GM12872 (cell line): ENCODE data around the gene NUMB.

Experiments used
- TF ChIP-seq, protein P1 (sequence below): IDR thresholded peaks from 3 replicates; pipeline ENCODE4 v1.5.1; 2011; ENCODE audit warnings: low read depth, mild to moderate bottlenecking, low read length, moderate library complexity; ENCODE audit not compliant: insufficient read depth

The NUMB gene

DNA sequence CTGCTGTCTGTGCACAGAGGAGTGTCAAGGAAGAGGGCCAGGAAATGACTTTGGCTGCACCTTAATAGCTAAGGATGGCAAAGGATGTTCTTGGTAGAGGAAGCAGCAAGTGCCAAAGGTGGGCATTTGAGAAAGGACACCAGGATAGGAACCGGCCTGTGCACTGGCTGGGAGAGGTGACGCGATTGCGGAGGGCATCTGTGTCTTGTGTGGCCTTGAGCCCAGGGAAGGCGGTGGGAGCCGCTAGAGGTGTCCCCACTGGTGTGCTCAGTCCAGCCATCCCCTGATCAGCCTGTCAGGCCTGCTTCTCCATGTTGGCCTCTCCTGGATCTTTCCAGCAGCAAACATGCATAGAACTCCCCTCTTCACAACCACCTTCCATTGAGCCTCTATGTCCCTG is 190.9 kb downstream of the NUMB start:
- TF ChIP-seq, protein P1, sequence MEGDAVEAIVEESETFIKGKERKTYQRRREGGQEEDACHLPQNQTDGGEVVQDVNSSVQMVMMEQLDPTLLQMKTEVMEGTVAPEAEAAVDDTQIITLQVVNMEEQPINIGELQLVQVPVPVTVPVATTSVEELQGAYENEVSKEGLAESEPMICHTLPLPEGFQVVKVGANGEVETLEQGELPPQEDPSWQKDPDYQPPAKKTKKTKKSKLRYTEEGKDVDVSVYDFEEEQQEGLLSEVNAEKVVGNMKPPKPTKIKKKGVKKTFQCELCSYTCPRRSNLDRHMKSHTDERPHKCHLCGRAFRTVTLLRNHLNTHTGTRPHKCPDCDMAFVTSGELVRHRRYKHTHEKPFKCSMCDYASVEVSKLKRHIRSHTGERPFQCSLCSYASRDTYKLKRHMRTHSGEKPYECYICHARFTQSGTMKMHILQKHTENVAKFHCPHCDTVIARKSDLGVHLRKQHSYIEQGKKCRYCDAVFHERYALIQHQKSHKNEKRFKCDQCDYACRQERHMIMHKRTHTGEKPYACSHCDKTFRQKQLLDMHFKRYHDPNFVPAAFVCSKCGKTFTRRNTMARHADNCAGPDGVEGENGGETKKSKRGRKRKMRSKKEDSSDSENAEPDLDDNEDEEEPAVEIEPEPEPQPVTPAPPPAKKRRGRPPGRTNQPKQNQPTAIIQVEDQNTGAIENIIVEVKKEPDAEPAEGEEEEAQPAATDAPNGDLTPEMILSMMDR = no peak

DNA sequence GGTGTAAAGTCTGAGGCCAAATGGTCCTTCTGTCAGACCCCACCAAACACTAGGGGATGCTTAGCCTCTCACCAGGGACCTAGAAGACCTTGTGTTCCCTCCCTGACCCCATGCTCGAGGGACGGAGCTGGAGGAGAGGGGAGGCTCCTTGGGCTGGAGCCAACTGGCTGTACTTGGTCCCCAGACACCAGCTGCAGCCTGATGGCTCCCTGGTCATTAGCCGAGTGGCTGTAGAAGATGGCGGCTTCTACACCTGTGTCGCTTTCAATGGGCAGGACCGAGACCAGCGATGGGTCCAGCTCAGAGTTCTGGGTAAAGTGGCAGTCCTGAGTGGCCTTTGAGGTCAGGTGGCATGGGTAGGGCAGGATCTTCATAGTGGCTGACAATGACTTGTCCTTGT is 192.0 kb downstream of the NUMB start:
- TF ChIP-seq, protein P1 = no peak

DNA sequence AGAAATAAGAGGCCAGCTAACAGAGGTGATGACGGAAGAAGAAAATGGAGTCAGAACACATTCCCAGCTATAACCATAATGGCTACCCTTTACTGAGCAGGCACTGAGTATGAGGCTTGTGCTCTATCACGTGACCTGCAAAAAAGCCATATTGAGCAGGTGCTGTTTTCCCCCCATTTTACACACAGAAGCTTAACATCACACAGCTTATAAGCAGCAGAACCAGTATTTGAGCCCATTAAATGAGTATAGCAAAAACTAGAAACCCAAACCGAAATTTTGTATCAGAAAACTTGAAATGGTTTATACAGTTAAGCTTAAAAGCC is 192.7 kb downstream of the NUMB start:
- TF ChIP-seq, protein P1 = no peak

DNA sequence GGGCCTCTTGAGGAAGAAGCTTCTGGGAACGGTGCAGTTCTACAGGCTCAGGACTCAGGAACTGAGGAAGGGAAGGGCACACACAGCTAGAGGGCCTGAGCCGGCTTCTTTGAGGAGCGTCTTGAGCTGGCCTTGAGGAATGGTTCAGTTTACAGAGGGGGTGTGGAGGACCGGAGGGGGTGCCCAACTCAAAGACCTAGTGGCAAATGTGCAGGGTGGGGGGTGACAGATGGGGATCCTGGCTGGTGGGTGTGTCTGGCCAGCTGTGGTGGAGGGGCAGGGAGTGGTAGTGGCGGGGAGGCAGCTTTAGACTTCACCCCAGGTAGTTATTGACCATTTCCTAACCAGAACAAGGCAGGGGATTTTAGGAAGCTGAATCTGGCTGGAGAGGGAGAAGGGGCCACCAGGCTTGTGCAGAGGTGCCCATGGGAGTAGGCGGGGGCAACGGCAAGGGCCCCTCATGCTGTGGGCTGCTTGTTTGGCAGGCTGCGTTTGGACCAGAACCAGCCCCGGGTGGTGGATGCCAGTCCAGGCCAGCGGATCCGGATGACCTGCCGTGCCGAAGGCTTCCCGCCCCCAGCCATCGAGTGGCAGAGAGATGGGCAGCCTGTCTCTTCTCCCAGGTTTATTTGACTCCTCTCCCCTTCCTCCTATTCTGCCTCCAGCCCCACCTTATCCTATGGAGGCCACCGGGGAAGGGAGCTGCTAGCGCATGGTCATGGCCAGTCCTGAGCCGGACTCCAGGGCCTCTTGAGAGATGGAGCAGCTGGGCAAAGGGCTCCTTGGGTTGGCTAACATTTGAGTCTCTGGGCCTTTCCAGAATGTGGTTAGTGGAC is 193.2 kb downstream of the NUMB start:
- TF ChIP-seq, protein P1 = no peak

DNA sequence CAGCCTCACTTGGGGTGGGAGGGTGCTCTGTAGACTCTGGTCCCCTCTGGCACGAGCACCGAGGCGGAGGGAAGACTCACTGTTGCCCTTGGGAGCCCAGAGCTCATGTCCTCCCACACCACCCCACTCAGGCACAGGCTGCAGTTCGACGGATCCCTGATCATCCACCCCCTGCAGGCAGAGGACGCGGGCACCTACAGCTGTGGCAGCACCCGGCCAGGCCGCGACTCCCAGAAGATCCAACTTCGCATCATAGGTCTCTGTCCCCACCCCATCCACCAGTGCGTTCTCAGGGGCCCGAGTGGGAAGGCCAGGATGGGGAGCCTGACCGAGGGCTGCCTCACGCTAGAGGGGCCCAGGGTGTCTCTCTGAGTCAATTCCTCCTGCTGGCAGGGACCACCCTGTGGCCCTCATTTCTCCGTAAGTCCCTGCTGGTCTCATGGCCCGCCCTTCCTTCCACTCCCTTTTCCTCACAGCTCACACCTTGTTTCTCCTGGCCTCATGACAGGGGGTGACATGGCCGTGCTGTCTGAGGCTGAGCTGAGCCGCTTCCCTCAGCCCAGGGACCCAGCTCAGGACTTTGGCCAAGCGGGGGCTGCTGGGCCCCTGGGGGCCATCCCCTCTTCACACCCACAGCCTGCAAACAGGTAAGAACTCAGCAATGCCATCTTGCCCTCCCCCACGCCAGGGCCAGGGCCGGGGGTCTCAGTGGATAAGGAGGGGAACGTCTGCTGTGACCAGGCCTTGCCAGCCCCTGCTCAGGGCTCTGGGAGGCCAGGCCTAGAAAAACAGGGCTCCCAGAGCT is 194.1 kb downstream of the NUMB start:
- TF ChIP-seq, protein P1 = no peak

DNA sequence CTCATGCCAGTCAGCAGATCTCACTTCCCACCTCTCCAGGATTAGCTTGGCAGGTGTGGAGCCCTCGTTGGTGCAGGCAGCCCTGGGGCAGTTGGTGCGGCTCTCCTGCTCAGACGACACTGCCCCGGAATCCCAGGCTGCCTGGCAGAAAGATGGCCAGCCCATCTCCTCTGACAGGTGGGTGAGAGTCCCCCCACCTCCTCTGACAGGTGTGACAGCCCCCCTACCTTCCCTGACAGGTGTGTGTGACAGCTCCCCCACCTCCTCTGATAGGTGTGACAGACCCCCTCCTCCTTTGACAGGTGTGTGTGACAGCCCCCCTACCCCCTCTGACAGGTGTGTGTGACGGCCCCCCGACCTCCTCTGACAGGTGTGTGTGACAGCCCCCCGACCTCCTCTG is 194.7 kb downstream of the NUMB start:
- TF ChIP-seq, protein P1 = no peak

DNA sequence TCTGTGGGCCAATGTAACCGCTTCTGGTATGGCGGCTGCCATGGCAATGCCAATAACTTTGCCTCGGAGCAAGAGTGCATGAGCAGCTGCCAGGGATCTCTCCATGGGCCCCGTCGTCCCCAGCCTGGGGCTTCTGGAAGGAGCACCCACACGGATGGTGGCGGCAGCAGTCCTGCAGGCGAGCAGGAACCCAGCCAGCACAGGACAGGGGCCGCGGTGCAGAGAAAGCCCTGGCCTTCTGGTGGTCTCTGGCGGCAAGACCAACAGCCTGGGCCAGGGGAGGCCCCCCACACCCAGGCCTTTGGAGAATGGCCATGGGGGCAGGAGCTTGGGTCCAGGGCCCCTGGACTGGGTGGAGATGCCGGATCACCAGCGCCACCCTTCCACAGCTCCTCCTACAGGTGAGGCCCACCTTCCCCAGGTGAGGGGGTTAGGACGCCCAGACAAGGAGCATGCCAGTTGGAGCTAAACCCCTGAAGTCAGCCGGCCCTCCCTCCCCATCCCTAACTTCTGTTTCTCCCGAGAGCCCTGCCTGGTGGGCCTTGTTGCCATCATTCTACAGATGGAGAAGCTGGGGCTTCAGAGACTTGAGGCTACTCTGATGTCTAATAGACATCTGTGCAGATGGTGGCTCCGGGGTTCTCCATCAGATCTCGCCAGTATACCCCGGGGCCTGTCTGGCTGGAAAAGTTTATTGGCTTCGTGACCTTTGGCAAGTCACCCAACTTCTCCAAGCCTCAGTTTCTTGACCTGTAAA is 195.7 kb downstream of the NUMB start:
- TF ChIP-seq, protein P1 = no peak
